ENCODE data around the gene GLIPR1.

- TF ChIP-seq, protein P1, sequence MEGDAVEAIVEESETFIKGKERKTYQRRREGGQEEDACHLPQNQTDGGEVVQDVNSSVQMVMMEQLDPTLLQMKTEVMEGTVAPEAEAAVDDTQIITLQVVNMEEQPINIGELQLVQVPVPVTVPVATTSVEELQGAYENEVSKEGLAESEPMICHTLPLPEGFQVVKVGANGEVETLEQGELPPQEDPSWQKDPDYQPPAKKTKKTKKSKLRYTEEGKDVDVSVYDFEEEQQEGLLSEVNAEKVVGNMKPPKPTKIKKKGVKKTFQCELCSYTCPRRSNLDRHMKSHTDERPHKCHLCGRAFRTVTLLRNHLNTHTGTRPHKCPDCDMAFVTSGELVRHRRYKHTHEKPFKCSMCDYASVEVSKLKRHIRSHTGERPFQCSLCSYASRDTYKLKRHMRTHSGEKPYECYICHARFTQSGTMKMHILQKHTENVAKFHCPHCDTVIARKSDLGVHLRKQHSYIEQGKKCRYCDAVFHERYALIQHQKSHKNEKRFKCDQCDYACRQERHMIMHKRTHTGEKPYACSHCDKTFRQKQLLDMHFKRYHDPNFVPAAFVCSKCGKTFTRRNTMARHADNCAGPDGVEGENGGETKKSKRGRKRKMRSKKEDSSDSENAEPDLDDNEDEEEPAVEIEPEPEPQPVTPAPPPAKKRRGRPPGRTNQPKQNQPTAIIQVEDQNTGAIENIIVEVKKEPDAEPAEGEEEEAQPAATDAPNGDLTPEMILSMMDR (IDR thresholded peaks at IDR 0.05) = no peak
- TF ChIP-seq POLR2AphosphoS5 (IDR thresholded peaks at IDR 0.05) = no peak
- TF ChIP-seq POLR2A (IDR thresholded peaks at IDR 0.05) = no peak
Measured at GRCh38 chr12:75503459-75503858, 22.9 kb downstream of the GLIPR1 start.

Measured in prostate gland (tissue), 2 donors.